ENCODE data around the gene SH3PXD2A. TPM values are rescaled to one million over a fixed set of nuclear protein-coding genes. Genes with fewer than 3 reads are reported as not detected.
A peak's percentile ranks its signal among the peaks of the same experiment; 100 is the strongest.

The SH3PXD2A gene
- total RNA-seq, 2 experiments from 2014 or later, result 16.5 to 17.9 TPM

DNA sequence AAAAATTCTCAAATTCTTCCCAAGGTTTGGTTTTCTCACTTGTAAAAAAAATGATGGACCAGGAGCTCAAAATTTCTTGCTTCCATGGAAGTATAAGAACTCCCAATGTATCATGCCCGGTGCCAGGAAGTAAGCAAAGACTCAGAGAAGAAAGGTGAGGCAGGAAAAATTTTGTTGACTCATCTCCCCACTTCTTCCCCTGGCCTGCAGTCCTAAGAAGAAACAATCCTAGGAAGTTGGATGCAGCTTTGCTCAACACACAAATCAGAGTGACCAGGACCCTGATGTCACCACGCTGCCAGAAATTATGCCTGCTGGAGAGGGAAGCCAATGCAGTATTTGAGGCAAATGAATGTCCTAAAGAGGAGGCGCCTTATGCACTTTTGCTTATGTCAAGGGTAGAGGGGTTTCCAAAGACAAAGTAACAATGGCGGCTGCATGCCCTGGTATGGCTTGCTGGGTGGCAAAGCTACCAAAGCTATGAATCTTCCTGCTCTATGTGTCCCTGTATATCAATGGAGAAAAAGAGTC lies 198.2 kb downstream of the SH3PXD2A start:
- Mint-ChIP-seq H3K27ac (no peak overlapping the region), H3K36me3 (ENCODE audit: low read depth) (peaks cover 38% of the 10 kb centered on the region), H3K27me3 (no peaks in the 10 kb centered on the region), H3K4me1 (peaks cover 33% of the 10 kb centered on the region), H3K4me3 (no peak overlapping the region), H3K9me3 (peaks cover 12% of the 10 kb centered on the region)
- ChIA-PET POLR2A (no interaction called here), CTCF (interaction anchor here (0.6 to 1.8 kb wide), 7 partner anchors 9 to 281 kb away, joined by 3 to 6 read pairs (median 5); no protein-coding TSS in a partner anchor)
- no peak for DNase-seq

DNA sequence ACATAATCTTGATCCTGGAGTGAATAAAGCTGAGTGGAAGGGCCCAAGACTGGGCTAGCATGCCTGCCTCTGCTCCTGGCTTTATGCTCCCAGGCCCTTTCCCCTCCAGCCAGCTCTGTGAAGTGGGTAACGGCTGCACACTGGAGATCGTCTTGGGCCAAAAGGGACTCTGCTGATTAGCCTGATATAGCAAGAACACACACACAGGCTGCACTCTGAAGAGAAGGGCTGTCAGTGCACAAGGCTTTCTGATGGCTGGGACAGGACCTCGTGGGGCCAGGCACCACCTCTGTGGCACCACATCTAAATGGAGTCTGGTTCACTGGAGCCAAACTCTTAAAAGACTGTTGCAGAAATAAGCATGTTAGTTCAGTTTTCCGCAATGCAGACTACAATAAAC lies 200.5 kb downstream of the SH3PXD2A start:
- Mint-ChIP-seq H3K9me3 (peaks cover 12% of the 10 kb centered on the region), H3K27ac (no peak overlapping the region), H3K27me3 (no peaks in the 10 kb centered on the region), H3K36me3 (ENCODE audit: low read depth) (peaks cover 33% of the 10 kb centered on the region), H3K4me3 (no peak overlapping the region), H3K4me1 (peaks cover 25% of the 10 kb centered on the region)
- POLR2A ChIA-PET, result no interaction called here
- no peak for DNase-seq
- CTCF ChIA-PET, result interaction anchor here (1.4 to 1.7 kb wide), 2 partner anchors 20 to 31 kb away, joined by 4 to 6 read pairs; no protein-coding TSS in a partner anchor

DNA sequence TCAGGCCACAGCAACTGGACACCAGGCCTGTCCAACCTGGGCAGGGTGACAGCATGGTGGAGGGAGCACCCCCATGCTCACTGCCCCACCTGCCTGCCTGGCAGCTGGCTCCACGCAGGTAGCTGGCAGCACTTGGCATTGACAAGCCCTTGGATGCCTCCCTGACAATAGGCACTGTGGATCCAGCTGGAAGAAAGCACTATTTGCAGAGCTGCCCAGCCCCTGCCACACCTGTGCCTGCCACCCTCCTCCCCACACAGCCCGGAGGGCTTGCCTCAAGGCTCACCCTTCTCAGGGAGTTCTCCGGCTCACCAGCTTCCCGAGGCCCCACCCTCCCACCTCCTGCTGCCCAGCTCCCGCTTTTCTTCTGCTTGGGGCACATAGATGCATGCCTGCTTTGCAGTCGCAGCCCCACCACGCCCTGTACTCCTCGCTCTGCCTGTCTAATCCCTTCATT lies 201.8 kb downstream of the SH3PXD2A start:
- Mint-ChIP-seq H3K9me3 (peaks cover 12% of the 10 kb centered on the region), H3K36me3 (ENCODE audit: low read depth) (peaks cover 25% of the 10 kb centered on the region), H3K27ac (no peak overlapping the region), H3K27me3 (no peaks in the 10 kb centered on the region), H3K4me1 (peaks cover 16% of the 10 kb centered on the region), H3K4me3 (no peak overlapping the region)
- ChIA-PET POLR2A (no interaction called here), CTCF (interaction anchor here (0.6 to 1.7 kb wide), 3 partner anchors 21 to 48 kb away, joined by 3 to 6 read pairs (median 4); no protein-coding TSS in a partner anchor)
- no peak for DNase-seq

GRCh38 chr10:103652599-103653281 lies 202.6 kb downstream of the SH3PXD2A start:
- Mint-ChIP-seq H3K27ac (no peak overlapping the region), H3K36me3 (ENCODE audit: low read depth) (peaks cover 17% of the 10 kb centered on the region), H3K9me3 (peaks cover 9% of the 10 kb centered on the region), H3K27me3 (no peaks in the 10 kb centered on the region), H3K4me3 (no peak overlapping the region), H3K4me1 (peaks cover 12% of the 10 kb centered on the region)
- ChIA-PET CTCF (interaction anchor here (0.6 to 1.6 kb wide), 3 partner anchors 30 to 47 kb away, joined by 3 read pairs; no protein-coding TSS in a partner anchor), POLR2A (no interaction called here)
- peak; percentile 38 for DNase-seq

DNA sequence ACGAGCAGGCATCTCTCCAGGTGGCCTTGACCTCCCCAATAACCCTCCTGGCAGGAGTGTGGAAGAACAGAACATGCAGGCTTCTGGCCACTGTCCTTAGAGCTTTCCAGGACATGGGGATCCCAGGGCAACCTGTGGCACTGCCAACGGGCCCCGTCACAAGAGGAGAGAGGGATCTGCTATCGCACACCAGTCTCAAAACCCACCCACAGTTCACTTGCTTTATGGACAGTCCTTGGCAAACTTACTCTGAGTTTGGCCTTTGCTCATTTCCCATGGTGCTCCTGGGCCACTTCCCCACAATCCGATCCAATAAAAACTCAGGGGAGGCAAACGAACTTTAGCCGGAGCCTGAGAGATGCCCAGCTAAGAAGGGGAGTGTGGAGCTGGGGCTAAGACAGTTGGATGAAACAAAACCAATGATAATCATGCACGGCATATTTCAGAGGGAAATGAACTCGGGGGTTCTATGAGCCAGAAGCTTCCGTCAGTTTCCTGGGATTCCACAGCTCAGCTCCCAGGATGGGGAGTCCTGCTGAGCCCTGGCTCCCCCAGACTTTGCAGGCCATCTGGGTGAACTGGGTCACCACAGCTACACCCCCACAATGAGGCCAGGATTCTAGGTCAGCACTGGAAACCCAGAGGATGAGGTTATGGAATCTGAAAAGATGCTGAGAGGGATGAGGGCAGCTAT lies 203.4 kb downstream of the SH3PXD2A start:
- H3K9me3 Mint-ChIP-seq, result peaks cover 4% of the 10 kb centered on the region
- H3K4me1 Mint-ChIP-seq, result peaks cover 9% of the 10 kb centered on the region
- no peak overlapping the region for H3K27ac Mint-ChIP-seq
- H3K27me3 Mint-ChIP-seq, result no peaks in the 10 kb centered on the region
- ChIA-PET CTCF (interaction anchor here (1.3 to 1.6 kb wide), 2 partner anchors 31 to 35 kb away, joined by 3 read pairs; no protein-coding TSS in a partner anchor), POLR2A (no interaction called here)
- no peak overlapping the region for H3K4me3 Mint-ChIP-seq
- peaks cover 9% of the 10 kb centered on the region for H3K36me3 Mint-ChIP-seq (ENCODE audit: low read depth)
- DNase-seq, result no peak

DNA sequence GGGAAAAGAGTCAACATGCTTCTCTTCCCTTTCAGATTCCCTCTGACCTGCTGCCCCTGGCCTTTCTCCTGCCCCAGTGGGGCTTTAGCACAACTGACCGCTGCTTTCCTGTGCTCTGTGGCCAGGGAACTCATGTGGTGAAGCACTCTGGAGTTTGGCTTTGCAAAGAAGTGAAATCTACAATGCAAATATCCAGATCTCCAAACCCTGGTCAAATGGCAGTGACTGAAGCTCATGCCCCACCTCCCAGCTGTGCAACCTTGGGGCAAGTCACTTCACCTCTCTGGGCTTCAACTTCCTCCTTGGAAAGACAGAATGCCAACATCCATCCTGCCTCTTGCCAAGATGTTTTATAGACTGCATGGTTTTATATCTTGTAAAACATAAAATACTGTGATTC lies 204.0 kb downstream of the SH3PXD2A start:
- Mint-ChIP-seq H3K9me3 (peaks cover 2% of the 10 kb centered on the region), H3K36me3 (ENCODE audit: low read depth) (peaks cover 6% of the 10 kb centered on the region), H3K4me3 (no peak overlapping the region), H3K27me3 (no peaks in the 10 kb centered on the region), H3K4me1 (peaks cover 9% of the 10 kb centered on the region), H3K27ac (no peak overlapping the region)
- POLR2A ChIA-PET, result interaction anchor here (1.3 kb wide), 1 partner anchor 8 kb away, joined by 3 read pairs; no protein-coding TSS in a partner anchor
- no peak for DNase-seq
- CTCF ChIA-PET, result interaction anchor here (1.3 to 1.6 kb wide), 3 partner anchors 32 to 35 kb away, joined by 3 to 4 read pairs (median 3); no protein-coding TSS in a partner anchor

DNA sequence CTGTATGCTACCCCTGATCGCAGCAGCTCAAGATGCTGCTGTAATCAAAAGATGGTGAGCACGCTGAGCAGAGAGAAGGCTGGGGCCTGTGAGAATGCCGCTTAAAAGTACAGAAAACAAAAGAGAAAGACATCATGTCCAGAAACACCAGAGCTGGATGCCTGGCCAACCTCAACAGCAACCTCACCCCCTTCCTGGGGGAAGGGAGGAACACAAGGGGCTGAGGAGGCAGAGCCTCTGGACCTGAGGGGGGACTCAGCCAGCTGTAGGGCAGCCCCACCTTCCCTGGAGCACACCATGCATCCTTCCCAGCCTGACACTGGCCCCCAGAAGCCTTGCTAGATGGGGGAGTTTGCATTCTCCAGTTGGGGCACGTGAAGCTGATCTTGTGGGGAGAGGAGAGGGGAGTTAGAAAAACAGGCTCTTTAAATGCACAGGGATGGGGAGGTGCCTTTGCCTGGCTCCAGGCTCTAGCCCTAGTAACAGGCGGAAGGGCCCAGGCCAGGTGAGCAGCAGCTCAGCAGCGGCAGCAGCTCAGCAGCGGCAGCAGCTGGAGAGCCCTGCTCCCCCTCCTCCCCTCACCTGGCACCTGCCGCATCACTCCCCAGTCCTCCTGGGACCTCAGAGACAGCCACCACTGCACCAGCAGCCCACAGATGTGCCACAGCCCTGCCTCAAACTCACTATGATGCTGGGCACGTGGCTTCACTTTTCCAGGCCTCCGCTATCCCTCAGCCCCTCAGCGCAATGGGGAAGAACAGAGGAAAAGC lies 205.5 kb downstream of the SH3PXD2A start:
- no peaks in the 10 kb centered on the region for H3K9me3 Mint-ChIP-seq
- DNase-seq, result no peak
- H3K27me3 Mint-ChIP-seq, result no peaks in the 10 kb centered on the region
- H3K4me1 Mint-ChIP-seq, result peaks cover 9% of the 10 kb centered on the region
- no peak overlapping the region for H3K27ac Mint-ChIP-seq
- ChIA-PET POLR2A (interaction anchor here (1.3 to 1.6 kb wide), 2 partner anchors 9 to 65 kb away, joined by 3 read pairs; no protein-coding TSS in a partner anchor), CTCF (interaction anchor here (1.3 kb wide), 1 partner anchor 36 kb away, joined by 4 read pairs; no protein-coding TSS in a partner anchor)
- H3K4me3 Mint-ChIP-seq, result no peak overlapping the region
- H3K36me3 Mint-ChIP-seq (ENCODE audit: low read depth), result no peaks in the 10 kb centered on the region

DNA sequence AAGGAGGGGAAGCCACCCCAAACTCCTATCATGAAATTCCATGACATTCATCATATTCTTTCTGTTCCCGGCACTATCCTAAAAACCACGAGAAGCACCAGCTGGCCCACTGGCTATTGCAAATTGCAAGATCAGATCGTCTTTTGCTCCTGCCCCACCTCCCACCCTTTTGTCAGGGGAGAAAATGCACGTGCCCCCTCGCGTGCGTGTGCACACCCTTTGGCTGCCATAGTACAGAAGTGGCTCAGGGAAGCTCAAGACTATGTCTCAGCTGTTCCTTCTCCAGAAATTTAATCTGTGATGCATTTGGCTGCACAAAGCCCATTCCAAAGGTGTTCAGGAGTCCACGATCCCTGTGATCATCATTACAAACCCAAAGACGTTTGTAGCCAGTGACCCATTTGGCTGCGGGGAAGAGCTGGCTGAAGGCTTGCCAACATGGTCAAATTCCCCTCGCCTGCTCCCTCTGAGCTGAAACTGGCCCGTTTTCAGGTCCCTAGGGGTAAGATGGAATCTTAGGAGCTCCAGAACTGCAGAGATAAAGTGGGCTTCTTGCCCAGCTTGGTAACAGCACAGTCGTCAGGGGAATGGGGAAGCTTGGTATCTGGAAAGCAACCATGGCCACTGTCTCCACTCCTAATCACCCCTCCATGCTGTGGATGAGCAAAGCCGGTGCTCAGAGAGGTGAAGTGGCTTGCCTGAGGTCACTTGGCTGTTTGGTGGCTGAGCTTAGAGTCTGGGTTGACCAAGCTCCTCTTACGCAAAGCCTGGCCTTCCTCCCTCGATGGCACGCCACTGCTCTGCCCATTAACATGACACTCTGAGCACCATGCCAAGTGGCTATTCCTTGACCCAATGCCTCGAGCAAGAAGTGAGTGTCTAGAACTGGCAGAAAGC lies 206.5 kb downstream of the SH3PXD2A start:
- POLR2A ChIA-PET, result interaction anchor here (0.7 to 1.6 kb wide), 2 partner anchors 11 to 64 kb away, joined by 3 to 4 read pairs; no protein-coding TSS in a partner anchor
- Mint-ChIP-seq H3K4me3 (no peak overlapping the region), H3K27me3 (no peaks in the 10 kb centered on the region), H3K9me3 (no peaks in the 10 kb centered on the region), H3K36me3 (ENCODE audit: low read depth) (no peaks in the 10 kb centered on the region), H3K4me1 (peaks cover 8% of the 10 kb centered on the region), H3K27ac (no peak overlapping the region)
- CTCF ChIA-PET, result interaction anchor here (0.8 kb wide), 1 partner anchor 15 kb away, joined by 3 read pairs; no protein-coding TSS in a partner anchor
- no peak for DNase-seq

- Mint-ChIP-seq H3K27me3 (no peaks in the 10 kb centered on the region), H3K27ac (no peak overlapping the region), H3K9me3 (no peaks in the 10 kb centered on the region), H3K36me3 (ENCODE audit: low read depth) (no peaks in the 10 kb centered on the region), H3K4me3 (no peak overlapping the region), H3K4me1 (peaks cover 7% of the 10 kb centered on the region)
- DNase-seq, result no peak
- ChIA-PET POLR2A (no interaction called here), CTCF (interaction anchor here (0.5 kb wide), 1 partner anchor 153 kb away, joined by 3 read pairs; no protein-coding TSS in a partner anchor)
These were observed 207.1 kb downstream of the SH3PXD2A start for GRCh38 chr10:103648251-103648635.

DNA sequence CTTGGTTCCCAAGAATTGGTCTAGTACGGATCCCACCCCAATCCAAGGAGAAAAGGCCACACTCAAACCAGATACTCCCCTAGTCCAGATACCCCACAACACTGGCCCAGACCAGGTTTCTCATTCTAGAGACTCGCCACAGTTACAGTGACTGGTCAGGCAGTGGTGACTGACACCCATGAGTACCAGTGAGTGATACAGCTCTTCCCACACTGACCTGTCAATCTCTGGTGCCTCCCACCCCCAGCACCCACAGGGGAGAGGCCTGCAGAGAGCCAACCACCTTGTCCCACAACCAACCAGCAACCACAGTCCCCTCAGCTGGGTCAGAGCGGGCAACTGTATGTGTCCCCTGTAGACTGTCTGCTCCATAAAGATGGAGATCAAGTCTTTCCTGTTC lies 209.1 kb downstream of the SH3PXD2A start:
- H3K9me3 Mint-ChIP-seq, result no peaks in the 10 kb centered on the region
- H3K4me1 Mint-ChIP-seq, result no peaks in the 10 kb centered on the region
- ChIA-PET POLR2A (interaction anchor here (1.3 kb wide), 1 partner anchor 14 kb away, joined by 3 read pairs; no protein-coding TSS in a partner anchor), CTCF (no interaction called here)
- H3K27me3 Mint-ChIP-seq, result no peaks in the 10 kb centered on the region
- DNase-seq, result no peak
- no peaks in the 10 kb centered on the region for H3K36me3 Mint-ChIP-seq (ENCODE audit: low read depth)
- H3K27ac Mint-ChIP-seq, result no peak overlapping the region
- H3K4me3 Mint-ChIP-seq, result no peak overlapping the region

- DNase-seq, result no peak
- POLR2A ChIA-PET, result interaction anchor here (1.3 kb wide), 1 partner anchor 15 kb away, joined by 3 read pairs; no protein-coding TSS in a partner anchor
- H3K9me3 Mint-ChIP-seq, result no peaks in the 10 kb centered on the region
- H3K4me3 Mint-ChIP-seq, result no peak overlapping the region
- no peaks in the 10 kb centered on the region for H3K27me3 Mint-ChIP-seq
- CTCF ChIA-PET, result no interaction called here
- H3K27ac Mint-ChIP-seq, result no peak overlapping the region
- no peaks in the 10 kb centered on the region for H3K36me3 Mint-ChIP-seq (ENCODE audit: low read depth)
- no peaks in the 10 kb centered on the region for H3K4me1 Mint-ChIP-seq
These were observed 210.0 kb downstream of the SH3PXD2A start for GRCh38 chr10:103645141-103646054.
